ENCODE data around the gene NPAS3. TPM values are rescaled to one million over a fixed set of nuclear protein-coding genes. Genes with fewer than 3 reads are reported as not detected.
A peak's percentile ranks its signal among the peaks of the same experiment; 100 is the strongest.

NPAS3 gene
- total RNA-seq, 1 donor from 2014 or later = 1.6 TPM

- Mint-ChIP-seq H3K4me3 (ENCODE audit: unreplicated experiment) (peak overlapping the region; percentile 53), H3K27me3 (ENCODE audit: unreplicated experiment) (peaks cover 2% of the 10 kb centered on the region), H3K9me3 (ENCODE audit: unreplicated experiment) (no peaks in the 10 kb centered on the region), H3K4me1 (ENCODE audit: unreplicated experiment) (peaks cover 54% of the 10 kb centered on the region), H3K27ac (ENCODE audit: unreplicated experiment) (peak overlapping the region; percentile 90), H3K36me3 (ENCODE audit: low read depth, unreplicated experiment) (no peaks in the 10 kb centered on the region)
- DNase-seq (ENCODE audit: low spot score) = no peak
- TF ChIP-seq, protein P1, sequence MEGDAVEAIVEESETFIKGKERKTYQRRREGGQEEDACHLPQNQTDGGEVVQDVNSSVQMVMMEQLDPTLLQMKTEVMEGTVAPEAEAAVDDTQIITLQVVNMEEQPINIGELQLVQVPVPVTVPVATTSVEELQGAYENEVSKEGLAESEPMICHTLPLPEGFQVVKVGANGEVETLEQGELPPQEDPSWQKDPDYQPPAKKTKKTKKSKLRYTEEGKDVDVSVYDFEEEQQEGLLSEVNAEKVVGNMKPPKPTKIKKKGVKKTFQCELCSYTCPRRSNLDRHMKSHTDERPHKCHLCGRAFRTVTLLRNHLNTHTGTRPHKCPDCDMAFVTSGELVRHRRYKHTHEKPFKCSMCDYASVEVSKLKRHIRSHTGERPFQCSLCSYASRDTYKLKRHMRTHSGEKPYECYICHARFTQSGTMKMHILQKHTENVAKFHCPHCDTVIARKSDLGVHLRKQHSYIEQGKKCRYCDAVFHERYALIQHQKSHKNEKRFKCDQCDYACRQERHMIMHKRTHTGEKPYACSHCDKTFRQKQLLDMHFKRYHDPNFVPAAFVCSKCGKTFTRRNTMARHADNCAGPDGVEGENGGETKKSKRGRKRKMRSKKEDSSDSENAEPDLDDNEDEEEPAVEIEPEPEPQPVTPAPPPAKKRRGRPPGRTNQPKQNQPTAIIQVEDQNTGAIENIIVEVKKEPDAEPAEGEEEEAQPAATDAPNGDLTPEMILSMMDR (IDR thresholded peaks at IDR 0.05; ENCODE audit: unreplicated experiment) = no peak
These were observed 829.1 kb downstream of the NPAS3 start for GRCh38 chr14:33767586-33768457.

DNA sequence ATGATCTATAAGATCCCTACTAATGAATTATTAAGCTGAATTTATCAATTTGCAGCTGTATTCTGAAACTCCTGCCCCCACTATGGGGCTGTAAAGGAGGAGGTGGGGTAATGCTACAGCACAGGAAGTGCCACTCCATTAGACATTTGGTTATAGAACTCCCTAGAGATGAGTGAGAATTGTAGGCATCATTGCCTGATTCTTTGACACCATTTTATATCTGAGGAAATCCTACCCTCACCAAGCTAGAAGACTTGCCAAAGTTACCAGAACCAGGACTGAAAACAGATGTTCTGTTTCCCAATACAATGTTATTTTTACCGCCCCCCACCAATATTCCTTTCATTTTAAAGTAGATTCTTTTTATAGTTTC lies 829.8 kb downstream of the NPAS3 start:
- DNase-seq (ENCODE audit: low spot score) = no peak
- TF ChIP-seq, protein P1 (IDR thresholded peaks at IDR 0.05; ENCODE audit: unreplicated experiment) = no peak
- Mint-ChIP-seq H3K4me3 (ENCODE audit: unreplicated experiment) (no peak overlapping the region), H3K27me3 (ENCODE audit: unreplicated experiment) (peaks cover 2% of the 10 kb centered on the region), H3K4me1 (ENCODE audit: unreplicated experiment) (peaks cover 52% of the 10 kb centered on the region), H3K36me3 (ENCODE audit: low read depth, unreplicated experiment) (no peaks in the 10 kb centered on the region), H3K27ac (ENCODE audit: unreplicated experiment) (peak overlapping the region; percentile 90), H3K9me3 (ENCODE audit: unreplicated experiment) (no peaks in the 10 kb centered on the region)

GRCh38 chr14:33773205-33774030 lies 834.7 kb downstream of the NPAS3 start:
- H3K27ac Mint-ChIP-seq (ENCODE audit: unreplicated experiment) = no peak overlapping the region
- H3K4me1 Mint-ChIP-seq (ENCODE audit: unreplicated experiment) = peaks cover 9% of the 10 kb centered on the region
- no peaks in the 10 kb centered on the region for H3K9me3 Mint-ChIP-seq (ENCODE audit: unreplicated experiment)
- H3K36me3 Mint-ChIP-seq (ENCODE audit: low read depth, unreplicated experiment) = no peaks in the 10 kb centered on the region
- no peak overlapping the region for H3K4me3 Mint-ChIP-seq (ENCODE audit: unreplicated experiment)
- TF ChIP-seq, protein P1 (IDR thresholded peaks at IDR 0.05; ENCODE audit: unreplicated experiment) = no peak
- no peaks in the 10 kb centered on the region for H3K27me3 Mint-ChIP-seq (ENCODE audit: unreplicated experiment)
- no peak for DNase-seq (ENCODE audit: low spot score)

- no peaks in the 10 kb centered on the region for H3K27me3 Mint-ChIP-seq (ENCODE audit: unreplicated experiment)
- H3K27ac Mint-ChIP-seq (ENCODE audit: unreplicated experiment) = no peak overlapping the region
- no peak for DNase-seq (ENCODE audit: low spot score)
- H3K36me3 Mint-ChIP-seq (ENCODE audit: low read depth, unreplicated experiment) = no peaks in the 10 kb centered on the region
- TF ChIP-seq, protein P1 (IDR thresholded peaks at IDR 0.05; ENCODE audit: unreplicated experiment) = no peak
- no peak overlapping the region for H3K4me3 Mint-ChIP-seq (ENCODE audit: unreplicated experiment)
- peaks cover 3% of the 10 kb centered on the region for H3K4me1 Mint-ChIP-seq (ENCODE audit: unreplicated experiment)
- no peaks in the 10 kb centered on the region for H3K9me3 Mint-ChIP-seq (ENCODE audit: unreplicated experiment)
These were observed 835.5 kb downstream of the NPAS3 start for GRCh38 chr14:33774161-33774560.
